Dedifferentiated amniotic fluid mesenchymal stem cell (primary cell): ENCODE measurements around the gene KIRREL3.

Experiments
- DNase-seq: peaks from one replicate; pipeline ENCODE4 v3.0.0-alpha.2; 2016; ENCODE audit errors: extremely low spot score

The KIRREL3 gene

DNA sequence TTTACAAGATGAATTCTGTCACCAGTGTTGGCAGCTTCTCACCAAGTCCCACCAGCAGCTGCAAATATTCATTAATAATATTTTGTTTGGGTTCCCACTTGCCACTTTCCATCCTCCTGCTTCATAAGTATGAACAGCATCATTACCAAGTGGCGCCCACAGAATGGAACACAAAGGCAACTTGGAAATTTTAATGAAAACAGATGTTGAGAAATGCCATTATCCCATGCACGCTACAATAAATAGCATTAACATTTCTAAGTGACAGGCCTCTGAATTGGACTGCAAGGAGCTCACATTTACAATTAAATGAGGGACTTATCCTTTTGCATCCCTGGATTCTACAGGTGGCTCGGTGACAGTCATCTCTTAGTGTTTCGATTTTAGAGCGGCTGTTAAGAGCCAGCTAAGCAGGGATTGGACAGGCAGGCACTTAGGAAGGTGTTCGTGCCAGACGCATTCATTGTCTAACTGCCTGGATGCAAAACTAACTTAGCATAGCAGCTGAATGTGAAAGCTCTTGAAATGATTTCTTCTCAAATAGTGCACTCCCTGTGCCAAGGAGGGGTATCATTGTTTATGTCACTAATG lies 170.3 kb downstream of the KIRREL3 start:
- no peak for DNase-seq

DNA sequence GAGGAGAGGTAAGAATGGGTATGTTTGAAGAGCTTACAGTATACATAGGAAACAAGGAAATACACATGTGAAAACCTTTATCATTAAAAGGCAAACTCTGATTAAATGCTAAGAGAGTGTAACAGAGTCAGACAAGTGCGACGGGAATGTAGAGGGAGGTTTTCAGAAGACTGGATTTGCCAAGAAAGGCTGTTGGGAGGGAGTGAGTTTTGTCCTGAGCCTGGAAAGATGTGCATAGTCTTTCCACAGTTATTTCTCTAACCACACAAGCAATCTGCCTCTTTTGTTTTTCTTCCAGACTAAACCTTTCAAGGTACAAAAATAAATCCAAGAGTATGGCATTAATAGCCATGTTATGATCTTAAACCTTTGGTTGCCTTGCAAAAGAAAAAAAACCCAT lies 170.9 kb downstream of the KIRREL3 start:
- DNase-seq: no peak

DNA sequence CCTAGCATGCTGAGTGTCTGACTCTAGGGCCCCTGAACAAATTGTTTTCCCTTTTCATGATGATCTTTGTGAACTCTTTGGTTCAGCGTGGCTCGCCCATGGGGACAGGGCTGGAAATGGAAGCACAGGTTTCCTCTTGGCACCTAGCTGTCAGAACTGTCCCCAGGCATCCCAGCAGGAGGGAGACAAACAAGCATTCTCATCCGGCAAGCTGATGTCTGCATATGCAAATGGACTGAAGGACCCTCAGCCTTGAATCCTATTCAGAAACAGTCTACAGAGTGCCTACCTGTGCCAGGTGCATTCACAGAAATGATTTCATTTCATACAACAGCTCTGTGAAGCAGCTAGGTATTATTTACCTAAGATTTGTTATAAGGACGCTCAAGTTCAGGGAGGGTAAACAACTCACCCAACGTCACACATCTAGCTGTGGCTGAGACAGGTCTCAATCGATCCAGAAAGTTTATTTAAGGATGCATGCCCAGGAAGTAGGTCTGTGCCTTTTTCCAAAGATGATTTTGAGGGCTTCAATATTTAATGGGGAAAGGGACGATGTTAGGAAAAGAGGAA lies 176.4 kb downstream of the KIRREL3 start:
- DNase-seq: no peak

DNA sequence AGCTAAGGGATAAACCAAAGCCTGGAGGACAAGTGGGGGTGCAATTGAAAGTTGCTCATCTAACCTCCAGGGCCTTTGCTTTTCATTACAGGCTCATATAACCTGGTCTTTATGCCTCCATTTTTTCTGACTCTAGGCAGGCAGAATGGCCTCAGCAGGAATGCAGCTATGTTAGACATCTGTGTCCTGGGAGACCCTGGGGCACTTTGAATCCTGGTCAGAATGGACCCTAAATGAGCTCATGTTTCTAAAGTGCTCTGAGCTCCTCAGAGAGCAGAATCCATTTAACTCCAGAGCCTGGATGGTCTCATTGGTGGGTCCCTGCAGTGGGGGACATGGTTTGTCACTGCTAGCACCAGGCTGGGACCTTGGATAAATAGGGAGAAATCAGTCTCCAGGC lies 177.3 kb downstream of the KIRREL3 start:
- DNase-seq: no peak

DNA sequence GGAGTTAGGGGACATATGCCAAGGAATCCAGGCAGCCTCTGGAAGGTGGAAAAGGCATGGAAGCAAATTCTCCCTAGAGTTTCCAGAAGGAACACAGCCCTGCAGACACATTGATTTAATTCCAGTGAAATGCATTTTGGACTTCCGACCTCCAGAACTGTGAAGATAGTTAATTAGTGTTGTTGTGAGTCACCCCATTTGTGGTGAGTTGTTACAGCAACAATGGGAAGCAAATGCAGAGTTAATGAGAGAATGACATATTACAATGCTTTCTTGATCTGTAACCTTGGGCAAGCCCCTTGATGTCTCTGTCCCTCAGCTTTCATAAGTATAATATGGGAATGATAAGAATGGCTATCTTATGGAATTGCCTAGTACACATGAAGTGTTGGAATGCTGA lies 178.7 kb downstream of the KIRREL3 start:
- DNase-seq: no peak

DNA sequence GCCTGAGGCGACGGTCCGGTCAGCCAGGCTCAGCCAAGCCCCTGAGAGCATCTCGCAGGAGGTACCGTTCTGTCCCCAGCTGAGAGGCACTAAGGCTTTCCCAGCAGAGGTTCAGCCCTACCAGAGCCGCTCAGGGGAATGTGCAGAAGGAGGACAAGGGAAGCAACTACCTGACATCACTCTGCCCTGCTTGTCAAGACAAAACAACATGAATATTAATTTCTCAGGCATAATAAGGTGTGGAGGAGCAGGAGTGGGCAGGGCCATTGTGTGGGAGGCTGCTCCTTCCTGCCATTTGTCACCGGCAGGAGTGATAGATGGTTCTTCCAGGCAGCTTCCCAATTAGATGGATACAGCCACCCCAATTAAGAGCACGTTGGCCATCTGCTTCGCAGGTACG lies 181.4 kb downstream of the KIRREL3 start:
- no peak for DNase-seq

DNA sequence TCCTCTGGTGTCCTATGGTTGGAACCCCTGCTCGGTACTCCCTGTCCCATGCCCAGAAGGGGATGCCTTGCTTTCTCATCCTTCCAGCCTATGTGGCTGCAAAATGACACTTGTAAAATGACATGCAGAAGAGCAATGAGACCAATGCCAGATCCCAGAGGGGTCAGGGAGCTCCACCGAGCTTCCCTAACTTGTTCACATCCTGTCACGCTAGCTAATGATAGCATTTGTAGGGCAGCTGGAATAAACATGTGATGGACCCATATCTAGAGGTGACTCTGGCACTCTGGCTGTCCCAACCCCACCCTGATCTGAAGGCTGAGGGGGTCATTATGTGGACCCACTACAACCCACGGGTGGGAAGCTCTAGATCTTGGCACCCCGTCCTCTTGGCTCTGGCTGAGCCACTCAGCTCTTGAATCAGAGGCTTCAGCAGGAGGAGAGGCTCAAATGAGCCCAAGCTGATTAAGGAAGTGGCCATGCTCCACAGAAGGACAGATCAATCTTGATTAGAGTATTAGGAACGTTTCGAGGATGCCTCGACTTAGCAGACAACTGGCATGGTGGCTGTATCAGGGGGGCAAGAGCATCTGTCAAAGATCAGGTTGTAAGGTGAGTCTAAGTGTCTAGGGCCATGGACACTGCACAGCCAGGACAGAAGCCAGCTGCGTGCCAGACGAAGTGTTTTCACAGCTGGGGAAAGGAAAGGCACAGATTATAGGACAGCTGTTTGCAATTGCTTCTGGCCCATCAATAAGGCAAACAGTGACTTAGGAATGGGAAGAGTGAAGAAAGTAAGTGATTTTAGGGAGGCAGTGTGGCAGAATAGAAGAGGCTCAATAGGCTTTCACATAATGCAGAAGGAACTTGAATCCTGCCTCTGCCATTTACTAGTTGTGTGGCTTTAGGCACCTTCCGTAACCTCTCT lies 182.8 kb downstream of the KIRREL3 start:
- no peak for DNase-seq

DNA sequence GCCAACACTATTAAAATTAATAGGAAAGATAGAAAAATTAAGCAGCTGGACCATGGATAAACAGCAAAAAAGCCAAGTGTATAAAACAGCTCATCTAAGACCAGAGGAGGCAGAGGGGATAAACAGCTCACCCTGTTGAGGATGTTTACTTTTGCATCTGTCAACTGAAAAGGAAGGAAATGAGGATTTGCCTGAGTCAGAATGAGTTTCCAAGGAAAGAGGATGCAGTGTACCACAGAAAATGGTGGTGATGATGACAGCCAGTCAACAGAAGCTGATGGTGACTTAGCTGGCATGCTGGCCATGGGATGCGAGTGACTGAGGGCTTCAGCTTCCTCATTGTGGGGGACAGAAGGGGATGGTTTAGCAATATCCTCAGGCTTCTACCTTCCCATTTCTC lies 183.5 kb downstream of the KIRREL3 start:
- no peak for DNase-seq

DNA sequence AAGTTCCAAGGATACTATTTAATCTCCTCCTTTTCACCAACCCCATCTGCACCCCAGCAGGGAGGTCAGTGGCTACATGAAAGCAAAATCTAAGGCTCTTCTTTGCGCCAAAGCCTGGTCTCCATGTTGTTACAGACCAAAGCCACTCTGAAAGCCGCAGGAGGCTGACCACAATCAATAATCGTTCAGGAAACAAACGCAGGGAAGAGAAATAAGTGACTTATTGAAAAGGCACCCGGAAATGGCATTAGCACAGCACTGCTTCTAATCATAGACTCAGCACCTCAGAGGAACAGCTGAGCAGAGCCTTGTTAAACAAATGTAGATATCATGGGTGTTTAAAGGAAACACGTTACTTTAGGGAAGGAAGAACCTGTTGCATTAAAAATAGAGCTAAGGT lies 183.9 kb downstream of the KIRREL3 start:
- no peak for DNase-seq

DNA sequence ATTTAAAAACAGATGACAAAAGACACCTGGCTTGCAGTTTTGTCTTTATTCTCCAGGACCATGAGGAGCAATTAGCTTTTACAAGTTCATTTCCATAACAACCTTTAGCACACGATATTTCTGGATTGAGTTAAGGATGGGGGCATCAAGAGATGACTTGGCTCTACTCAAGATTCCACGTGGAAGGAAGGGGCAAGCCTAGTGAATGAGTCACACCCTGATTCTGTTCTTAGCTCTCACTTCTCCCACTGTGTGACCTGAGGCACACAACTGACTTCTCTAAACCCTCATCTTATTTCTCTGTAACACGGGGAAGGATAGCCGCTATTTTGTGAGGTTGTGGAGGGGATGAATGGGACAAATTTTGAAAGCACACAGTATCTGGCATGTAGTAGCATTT lies 185.5 kb downstream of the KIRREL3 start:
- no peak for DNase-seq

DNA sequence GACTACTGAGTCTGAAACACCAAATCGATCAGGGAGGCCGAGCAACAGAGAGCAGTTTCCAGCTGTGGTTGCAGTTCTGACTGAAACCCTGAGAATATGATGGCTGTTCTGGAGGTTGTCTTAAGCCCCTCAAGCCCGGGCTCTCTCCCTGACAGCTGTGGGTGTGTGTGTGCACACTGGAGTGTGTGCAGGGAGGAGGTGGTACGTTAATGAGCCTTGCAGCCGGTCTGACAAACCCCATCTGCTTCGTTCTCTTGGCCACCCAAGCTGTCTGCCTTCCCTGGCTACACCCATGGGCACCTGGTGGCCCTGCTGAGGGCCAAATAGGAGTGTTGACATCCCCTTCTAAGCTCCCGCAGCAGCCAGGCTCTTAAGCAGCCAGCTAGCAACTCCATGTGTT lies 189.8 kb downstream of the KIRREL3 start:
- no peak for DNase-seq

DNA sequence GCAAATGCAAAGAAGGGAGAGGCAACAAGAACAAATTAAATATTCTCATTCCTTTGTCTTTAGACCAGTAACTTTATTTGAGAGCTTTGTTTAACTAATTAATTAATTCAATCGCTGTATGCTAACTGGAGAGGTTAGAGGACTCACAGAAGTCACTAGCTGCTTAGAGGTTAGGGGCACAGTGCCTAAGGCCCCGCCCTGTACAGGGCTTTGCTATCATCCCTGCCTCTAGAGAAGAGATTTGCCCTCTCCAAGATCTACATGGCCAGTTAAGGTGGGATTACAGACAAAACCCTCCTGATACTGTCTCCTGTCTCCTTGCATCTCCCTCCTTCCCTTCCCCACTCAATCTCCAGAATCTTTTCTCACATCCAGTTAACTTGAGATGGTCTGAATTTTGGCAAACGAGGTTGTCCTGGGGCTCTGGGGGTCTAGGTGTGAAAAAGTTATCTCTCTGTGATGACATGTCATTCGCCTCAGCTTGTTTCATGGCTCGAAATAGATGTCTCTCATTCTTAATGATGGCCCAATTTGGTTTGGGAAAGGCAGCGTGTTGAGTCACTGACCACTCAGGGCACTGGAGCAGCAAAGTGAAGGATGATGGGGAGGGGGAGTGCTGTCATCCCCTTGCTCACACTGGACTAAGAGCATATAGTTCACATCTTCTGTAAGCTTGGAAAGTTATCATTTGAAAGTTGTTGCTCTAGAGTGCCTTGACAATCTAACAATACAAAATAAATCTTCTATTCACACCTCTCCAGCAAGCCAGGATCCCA lies 190.9 kb downstream of the KIRREL3 start:
- no peak for DNase-seq

DNA sequence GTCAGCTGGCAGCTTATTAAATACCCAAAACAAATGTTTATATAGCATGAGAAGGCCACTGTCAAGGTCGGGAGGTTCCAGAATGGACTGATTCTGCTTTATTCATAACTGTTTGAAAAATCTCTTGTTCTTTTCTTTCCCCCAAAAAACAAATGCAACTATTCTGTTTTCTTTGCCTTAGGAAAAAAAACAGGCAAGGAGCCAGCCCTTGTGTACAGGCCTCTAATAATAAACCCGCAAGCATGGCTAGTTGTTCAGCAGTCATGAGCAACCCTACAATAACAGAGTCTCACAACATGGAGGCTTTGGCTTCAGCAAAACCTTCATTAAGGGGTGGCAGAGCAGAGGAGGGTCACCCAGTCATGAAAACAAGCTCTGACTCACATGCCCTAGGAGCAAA lies 191.7 kb downstream of the KIRREL3 start:
- DNase-seq: no peak

DNA sequence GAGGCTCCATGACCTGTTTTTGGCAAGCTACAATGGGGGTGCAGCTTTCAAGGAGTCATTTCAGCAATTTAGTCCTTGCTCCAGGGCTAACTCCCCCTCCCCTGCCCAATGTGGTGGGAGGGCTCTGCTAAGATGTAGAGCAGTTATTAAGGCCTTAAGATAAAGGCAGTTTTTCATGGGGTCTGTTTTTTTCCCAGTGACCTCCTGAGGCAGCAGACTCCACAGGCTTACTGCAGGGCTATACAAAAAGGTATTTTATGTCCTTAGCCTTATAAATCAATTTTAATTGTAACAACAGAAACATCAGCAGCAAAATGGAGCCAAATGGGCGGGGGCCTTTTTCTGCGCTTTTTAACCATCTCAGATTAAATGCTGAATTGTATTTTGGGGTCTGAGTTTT lies 192.3 kb downstream of the KIRREL3 start:
- DNase-seq: no peak

DNA sequence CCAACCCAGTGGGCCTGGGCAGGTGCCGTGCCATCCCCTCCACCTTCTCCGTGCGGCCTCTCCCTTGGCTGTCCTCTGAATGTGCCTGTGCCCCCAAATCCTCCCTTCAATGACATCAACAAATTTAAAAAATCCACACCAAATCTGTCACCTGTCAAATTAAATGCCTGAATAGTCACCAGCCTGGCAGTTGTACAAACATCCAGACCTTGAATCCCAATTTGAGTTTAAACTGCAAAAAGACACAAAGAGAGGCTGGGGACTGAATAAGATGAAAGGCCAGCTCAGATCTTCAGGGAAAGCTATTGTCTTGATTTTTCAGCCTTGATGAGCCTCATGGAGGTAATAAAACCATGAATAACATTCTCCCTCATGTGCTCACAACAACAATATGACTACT lies 194.7 kb downstream of the KIRREL3 start:
- DNase-seq: no peak

DNA sequence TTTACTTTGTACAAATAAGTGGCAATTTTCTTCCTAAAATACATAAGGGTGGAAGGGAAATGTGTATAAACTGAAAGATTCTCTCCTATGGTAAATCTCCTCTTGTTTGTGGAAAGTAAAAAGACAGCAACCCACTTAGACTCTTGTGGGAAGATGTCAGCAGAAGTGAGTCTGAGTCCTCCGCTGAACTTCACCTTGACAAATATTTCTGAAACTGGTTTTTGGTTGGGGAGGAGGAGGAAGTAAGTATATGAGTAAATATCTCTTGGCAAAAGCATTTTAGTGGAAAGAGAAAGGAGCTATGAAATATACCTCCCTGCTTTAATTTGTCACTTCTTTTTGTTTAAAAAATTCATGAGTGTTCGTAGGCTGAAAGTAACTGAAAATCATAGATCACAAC lies 196.2 kb downstream of the KIRREL3 start:
- DNase-seq: no peak

DNA sequence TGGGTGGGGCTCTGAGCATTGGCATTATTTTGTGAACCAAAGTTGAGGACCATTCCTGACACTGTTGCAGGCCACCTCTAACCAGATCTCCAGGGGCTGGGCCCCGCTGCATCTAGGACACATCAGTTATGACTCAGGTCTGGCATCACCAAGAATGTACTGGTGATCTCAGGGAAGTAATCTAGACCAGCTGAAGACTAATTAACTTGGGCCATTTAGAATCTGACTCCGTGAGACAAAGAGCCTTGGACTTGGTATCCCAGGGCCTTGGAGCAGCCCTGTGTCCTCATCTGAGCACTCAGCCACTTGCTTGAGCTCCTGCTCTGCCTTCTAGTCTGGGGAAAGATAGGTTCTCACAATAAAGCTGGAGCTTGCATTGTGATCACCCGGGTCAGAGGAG lies 200.6 kb downstream of the KIRREL3 start:
- peak; percentile 41 for DNase-seq

DNA sequence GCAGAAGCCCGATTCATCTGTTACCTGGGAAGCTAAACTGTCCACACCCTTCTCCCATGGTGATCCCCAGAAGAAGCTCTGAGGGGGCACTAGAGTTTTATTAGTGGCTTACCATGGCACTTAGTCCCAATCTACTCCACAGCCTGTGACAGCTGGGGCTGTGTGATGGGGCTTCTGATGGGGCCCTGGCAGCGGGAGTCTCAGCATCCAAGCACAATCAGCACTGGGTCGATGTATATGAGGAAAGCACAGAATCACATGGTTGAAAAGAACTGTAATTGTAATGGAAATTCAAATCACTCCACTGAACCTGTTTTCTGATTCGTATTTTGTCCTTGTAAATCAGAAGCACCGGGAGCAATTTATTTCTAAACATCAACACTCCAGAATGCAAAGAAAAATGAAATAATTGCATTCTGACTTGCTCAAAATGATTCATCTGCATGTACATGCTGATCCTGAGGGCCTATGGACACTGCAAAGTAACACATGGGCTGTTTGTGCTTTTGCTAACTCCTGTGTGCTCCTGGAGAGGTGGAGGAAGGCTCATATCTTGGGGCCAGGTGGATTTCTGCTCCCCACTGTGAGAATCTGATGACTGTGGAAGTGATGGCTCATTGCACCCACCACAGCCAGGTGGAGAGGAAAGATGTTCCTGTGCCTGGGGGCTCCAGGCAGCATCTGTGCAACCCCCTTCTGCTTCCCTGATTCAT lies 203.0 kb downstream of the KIRREL3 start:
- no peak for DNase-seq

DNA sequence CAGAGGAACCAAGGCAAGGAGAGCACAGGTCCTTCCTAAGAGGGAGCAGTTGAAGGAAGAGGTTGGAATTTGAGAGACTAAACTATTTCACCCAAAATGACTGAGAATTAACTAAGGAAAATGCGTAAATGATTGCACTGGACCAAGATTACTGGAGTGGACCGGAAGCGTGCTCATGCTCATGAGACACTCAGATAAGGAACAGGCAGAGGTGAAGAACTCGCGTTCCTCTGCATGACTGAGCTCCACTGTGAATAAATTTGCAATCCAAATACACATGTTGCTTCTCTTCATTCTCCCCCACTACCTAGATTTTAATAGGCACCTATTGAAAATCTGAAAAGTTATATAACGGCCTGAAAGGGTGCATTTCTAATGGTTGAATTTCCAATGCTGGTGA lies 207.0 kb downstream of the KIRREL3 start:
- DNase-seq: no peak

DNA sequence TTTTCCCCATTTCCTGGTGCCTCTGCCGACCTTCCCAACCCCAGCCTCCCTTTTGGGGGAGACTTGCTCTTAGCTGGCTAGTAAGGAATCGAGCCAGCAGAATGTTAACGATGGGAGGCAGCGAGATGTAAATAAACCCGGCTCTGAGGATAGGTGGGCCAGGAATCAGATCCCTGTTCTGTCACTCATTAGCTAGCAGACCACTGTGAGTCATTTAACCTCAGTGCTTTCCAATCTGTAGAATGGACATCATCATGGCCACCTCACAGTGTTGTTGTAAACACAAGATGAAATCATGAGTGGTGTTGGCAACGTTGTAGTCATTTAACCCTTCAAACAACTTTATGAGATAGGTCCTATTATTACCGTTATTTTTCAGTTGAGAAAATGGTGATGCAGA lies 208.6 kb downstream of the KIRREL3 start:
- DNase-seq: no peak

DNA sequence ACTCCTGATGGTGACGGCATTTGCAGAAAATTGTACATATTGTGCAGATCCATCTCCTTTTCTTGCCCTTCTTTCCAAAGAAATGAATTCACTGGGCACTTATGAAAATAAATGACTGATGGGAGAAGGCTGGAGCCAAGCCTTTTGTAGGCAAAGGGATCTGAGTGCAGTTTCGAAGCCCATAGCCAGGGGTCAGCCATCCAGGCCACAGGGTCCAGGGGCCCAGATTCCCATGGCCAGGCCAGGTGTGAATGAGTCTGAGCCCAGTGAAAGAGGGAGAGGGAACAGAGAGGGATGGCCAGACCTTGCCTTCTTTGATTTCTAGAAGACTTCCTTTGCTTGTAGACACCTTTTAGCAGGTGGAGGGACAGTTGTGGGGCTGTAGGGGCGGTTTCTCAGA lies 209.1 kb downstream of the KIRREL3 start:
- no peak for DNase-seq
